HG02885 (cell line): ENCODE measurements around the gene PTPRK.

ENCODE experiments used
- ATAC-seq: cut with Tn5 transposase; IDR thresholded peaks from one replicate; pipeline ENCODE4 v1.9.1; 2021; ENCODE audit warnings: mild to moderate bottlenecking; ENCODE audit not compliant: unreplicated experiment, poor library complexity

The PTPRK gene

GRCh38 chr6:128311944-128312570, 208.3 kb downstream of the PTPRK start:
- no peak for ATAC-seq

- no peak for ATAC-seq
Measured at GRCh38 chr6:128310451-128310850, 209.9 kb downstream of the PTPRK start.

- no peak for ATAC-seq
Measured at GRCh38 chr6:128307671-128308070, 212.7 kb downstream of the PTPRK start.

- ATAC-seq: no peak
Measured at GRCh38 chr6:128305976-128306375, 214.4 kb downstream of the PTPRK start.

GRCh38 chr6:128305228-128305627, 215.2 kb downstream of the PTPRK start:
- no peak for ATAC-seq

GRCh38 chr6:128303870-128304269, 216.5 kb downstream of the PTPRK start:
- no peak for ATAC-seq

- ATAC-seq: no peak
Measured at GRCh38 chr6:128302942-128303341, 217.5 kb downstream of the PTPRK start.

GRCh38 chr6:128295670-128296069, 224.7 kb downstream of the PTPRK start:
- no peak for ATAC-seq

GRCh38 chr6:128290221-128290620, 230.2 kb downstream of the PTPRK start:
- no peak for ATAC-seq

- ATAC-seq: no peak
Measured at GRCh38 chr6:128284128-128284527, 236.3 kb downstream of the PTPRK start.

- no peak for ATAC-seq
Measured at GRCh38 chr6:128282961-128283360, 237.4 kb downstream of the PTPRK start.

- no peak for ATAC-seq
Measured at GRCh38 chr6:128280960-128281359, 239.4 kb downstream of the PTPRK start.

GRCh38 chr6:128280066-128280465, 240.3 kb downstream of the PTPRK start:
- ATAC-seq: no peak

GRCh38 chr6:128278836-128279235, 241.6 kb downstream of the PTPRK start:
- ATAC-seq: no peak

GRCh38 chr6:128277379-128277778, 243.0 kb downstream of the PTPRK start:
- ATAC-seq: no peak

- no peak for ATAC-seq
Measured at GRCh38 chr6:128276311-128276710, 244.1 kb downstream of the PTPRK start.

GRCh38 chr6:128275681-128276080, 244.7 kb downstream of the PTPRK start:
- ATAC-seq: no peak

- no peak for ATAC-seq
Measured at GRCh38 chr6:128275030-128275429, 245.4 kb downstream of the PTPRK start.

- ATAC-seq: no peak
Measured at GRCh38 chr6:128271527-128271926, 248.9 kb downstream of the PTPRK start.

- ATAC-seq: no peak
Measured at GRCh38 chr6:128271011-128271410, 249.4 kb downstream of the PTPRK start.

GRCh38 chr6:128266946-128267345, 253.5 kb downstream of the PTPRK start:
- ATAC-seq: no peak

GRCh38 chr6:128265706-128266105, 254.7 kb downstream of the PTPRK start:
- ATAC-seq: no peak
